ENCODE measurements around the gene MEP1A.
"Not testable (repeated sequence)": the region's sequence is repeated elsewhere in the genome, so short reads cannot be mapped to it uniquely, and the experiment has no call there.

Gene MEP1A

GRCh38 chr6:46838033-46838432 lies 44.8 kb downstream of the MEP1A start:
- DNase-seq = no peak

- not testable (repeated sequence) for DNase-seq
Measured at GRCh38 chr6:46842252-46842846, 49.2 kb downstream of the MEP1A start.

GRCh38 chr6:46845126-46845525 lies 51.9 kb downstream of the MEP1A start:
- DNase-seq = no peak

GRCh38 chr6:46848684-46849360 lies 55.6 kb downstream of the MEP1A start:
- peak; percentile 20 to 48 for DNase-seq

DNA sequence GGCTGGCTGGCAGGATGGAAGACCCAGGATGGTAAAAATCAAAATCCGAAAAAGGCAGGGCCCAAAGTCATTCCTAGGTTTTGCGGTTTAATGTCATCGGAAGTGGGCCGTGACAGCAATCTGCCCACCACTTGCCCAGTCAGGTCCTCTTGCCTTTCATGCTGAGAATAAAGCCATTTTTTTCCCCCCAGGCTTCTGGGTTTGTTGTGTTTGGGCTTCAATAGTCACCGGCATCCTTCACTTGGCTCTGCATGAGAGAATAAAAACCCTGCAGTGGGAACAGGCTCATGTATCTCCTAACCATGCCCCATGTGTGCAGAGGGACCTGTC lies 56.1 kb downstream of the MEP1A start:
- no peak for DNase-seq

DNA sequence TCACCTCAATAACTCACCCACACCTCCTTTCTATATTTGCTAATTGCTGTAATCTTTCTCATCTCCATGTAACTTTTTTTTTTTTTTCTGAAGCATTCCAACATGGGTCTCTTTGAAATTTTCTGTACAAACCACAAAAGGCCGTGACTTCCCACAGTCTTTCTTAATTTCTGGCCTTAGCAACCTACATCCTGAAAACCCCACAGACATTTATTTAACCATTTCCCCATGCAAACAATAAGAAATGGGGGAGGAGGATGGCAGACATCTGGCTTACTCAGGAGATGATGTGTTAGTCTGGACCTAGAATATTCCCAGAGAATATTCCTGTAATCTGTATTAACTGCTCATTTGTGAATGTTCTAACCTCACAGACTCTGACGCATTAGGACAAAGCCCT lies 57.6 kb downstream of the MEP1A start:
- DNase-seq = no peak

- not testable (repeated sequence) for DNase-seq
Measured at GRCh38 chr6:46851576-46851975, 58.4 kb downstream of the MEP1A start.

DNA sequence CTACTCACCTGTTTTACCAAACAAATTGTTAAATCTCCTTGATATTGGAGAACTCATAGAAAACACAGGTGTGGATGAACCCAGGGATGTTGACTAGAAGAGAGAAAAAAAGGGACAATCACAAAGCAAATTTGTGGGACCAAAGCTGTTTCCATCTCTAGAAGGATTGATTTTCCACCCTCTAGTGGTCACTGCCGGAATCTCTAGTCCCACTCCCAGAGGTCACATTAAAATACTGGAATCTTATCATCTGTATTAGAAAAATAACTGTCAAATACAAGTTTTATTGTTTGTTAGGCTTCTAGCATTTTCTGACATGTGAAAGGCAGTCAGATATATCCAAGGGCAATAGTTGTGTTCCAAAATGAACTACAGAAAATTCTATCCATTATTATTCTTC lies 62.8 kb downstream of the MEP1A start:
- DNase-seq = peak in 1 of 2 donors; percentile 8

DNA sequence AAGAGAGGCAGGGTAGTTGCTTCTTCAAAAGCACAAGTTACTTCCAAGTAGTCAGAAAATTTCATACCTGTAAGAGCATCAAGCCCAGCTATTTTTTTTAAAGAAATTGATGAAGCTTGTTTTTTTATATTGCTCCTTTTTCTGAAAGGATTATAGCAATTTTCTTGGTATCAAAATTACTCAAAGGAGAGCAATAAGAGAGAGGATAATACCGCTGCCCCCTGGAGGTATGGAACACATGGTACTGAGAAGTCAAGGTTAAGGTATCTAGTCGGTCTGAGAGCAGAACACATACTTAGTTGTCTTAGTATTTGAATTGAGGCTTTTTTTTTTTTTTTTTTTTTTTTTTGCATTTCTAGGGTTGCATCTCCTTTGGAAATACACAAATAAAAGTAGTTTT lies 69.2 kb downstream of the MEP1A start:
- no peak for DNase-seq

DNA sequence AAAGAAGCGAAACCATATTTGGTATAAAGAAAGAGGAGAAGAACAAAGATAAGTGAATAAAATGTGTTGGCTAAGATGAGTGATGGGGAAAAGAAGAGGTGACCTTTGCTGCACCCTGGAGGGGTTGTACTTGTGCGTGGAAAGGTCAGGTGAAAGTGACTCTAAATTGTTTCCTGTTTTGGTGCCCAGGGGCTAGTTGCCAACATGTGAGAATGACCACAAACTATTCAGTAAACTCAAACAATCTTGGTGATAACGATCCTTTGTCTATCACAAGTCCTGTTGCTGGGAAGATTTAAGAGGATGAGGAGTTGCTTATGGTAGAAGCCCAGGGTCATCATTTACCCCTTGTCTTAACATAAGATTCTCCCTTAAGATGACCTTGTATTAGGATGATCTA lies 70.6 kb downstream of the MEP1A start:
- no peak for DNase-seq

- DNase-seq = no peak
Measured at GRCh38 chr6:46865221-46865620, 72.0 kb downstream of the MEP1A start.

GRCh38 chr6:46867411-46867810 lies 74.2 kb downstream of the MEP1A start:
- no peak for DNase-seq

DNA sequence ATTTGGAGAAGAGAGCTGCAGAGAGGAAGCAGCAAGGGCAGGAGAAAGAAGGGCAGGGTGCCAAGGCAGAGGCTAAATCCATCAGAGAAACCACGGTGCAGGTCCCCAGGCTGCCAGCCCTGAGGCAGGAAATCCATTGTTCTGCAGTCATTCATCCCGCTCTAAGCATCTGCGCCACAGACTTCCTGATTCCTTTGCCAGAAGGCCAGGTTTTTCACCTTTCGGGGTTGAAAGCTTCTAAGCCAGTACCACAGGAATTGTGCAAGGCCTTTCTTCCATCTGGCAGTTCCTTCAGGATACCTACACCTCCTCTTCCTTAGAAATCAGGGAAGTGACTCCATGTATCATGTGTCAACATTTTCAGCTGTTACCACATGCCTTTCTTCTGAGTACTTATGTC lies 82.9 kb downstream of the MEP1A start:
- no peak for DNase-seq

DNA sequence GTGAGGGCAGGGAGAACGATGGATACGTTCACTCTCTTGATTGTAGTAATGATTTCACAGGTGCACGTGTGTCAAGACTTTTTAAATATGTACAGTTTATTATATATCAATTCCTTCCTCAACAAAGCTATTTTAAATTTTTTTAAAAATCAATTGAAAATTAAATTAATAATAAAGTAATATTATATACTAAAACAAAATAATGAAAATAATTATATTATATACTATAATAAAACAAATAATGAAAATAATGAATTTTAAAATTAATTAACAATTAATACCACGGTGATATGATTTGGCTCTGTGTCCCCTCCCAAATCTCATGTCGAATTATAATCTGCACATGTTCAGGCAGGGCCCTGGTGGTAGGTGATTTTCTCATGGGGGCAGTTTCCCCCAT lies 85.8 kb downstream of the MEP1A start:
- no peak for DNase-seq

DNA sequence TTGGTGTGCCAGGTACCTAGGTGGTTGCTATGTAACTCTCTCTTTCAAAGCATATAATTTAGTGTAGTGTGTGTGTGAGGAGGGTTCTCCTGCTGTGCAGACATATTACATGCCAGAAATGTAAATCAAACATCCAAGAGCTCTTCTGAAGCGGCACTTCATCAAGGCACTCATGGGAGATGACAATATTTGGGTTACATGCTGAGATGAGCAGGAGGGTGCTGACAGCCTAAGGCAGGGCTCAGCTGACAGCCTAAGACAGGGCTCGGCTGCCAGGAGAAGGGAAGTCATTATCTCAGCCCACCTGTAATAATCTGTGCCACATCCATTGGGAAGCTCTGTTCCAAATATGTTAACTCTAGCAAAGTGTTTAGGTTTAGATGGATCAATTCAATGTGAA lies 89.5 kb downstream of the MEP1A start:
- no peak for DNase-seq

DNA sequence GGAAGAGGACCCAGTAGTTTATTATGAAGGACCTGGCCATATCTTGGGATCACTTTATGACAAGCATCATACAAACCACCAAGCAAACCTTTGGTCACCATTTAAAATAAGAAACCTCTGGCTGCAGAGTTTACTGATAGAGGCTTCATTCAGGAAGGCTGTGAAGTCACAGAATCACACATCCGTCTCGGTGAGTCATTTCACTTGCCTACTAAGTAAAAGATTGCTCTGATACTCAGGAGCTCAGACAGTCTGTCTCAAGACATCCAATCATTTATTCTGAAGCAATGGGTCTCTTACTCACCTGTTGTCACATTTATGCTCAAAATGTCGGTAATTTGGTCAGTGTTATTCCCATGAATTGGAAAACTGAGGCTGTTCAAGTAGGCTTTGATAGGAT lies 94.8 kb downstream of the MEP1A start:
- DNase-seq = no peak

- DNase-seq = no peak
Measured at GRCh38 chr6:46888578-46888977, 95.4 kb downstream of the MEP1A start.
